Amniotic stem cell (primary cell): ENCODE measurements around the gene LOXHD1.

Source experiments
- DNase-seq: peaks from one replicate; lab custom pipeline; 2025; lab: John Stamatoyannopoulos, UW

LOXHD1 gene

GRCh38 chr18:46657115-46657955 lies at the start of gene LOXHD1:
TSS of gene LOXHD1 (minus strand) at chr18:46657220. CDS start at chr18:46657033, 187 bp downstream.
- no peak for DNase-seq

GRCh38 chr18:46705521-46705920 lies 48.5 kb upstream of the LOXHD1 start:
- no peak for DNase-seq

GRCh38 chr18:46704816-46705215 lies 47.8 kb upstream of the LOXHD1 start:
- no peak for DNase-seq

- DNase-seq = no peak
These were observed 47.2 kb upstream of the LOXHD1 start for GRCh38 chr18:46704189-46704588.

GRCh38 chr18:46702471-46702870 lies 45.5 kb upstream of the LOXHD1 start:
- DNase-seq = no peak

- no peak for DNase-seq
These were observed 43.2 kb upstream of the LOXHD1 start for GRCh38 chr18:46700066-46700824.

- DNase-seq = no peak
These were observed 39.7 kb upstream of the LOXHD1 start for GRCh38 chr18:46696702-46697101.

- no peak for DNase-seq
These were observed 39.2 kb upstream of the LOXHD1 start for GRCh38 chr18:46696268-46696667.

- DNase-seq = no peak
These were observed 37.0 kb upstream of the LOXHD1 start for GRCh38 chr18:46693996-46694395.

- DNase-seq = no peak
These were observed 32.0 kb upstream of the LOXHD1 start for GRCh38 chr18:46688853-46689525.

- DNase-seq = no peak
These were observed 29.2 kb upstream of the LOXHD1 start for GRCh38 chr18:46686186-46686585.

- no peak for DNase-seq
These were observed 26.2 kb upstream of the LOXHD1 start for GRCh38 chr18:46683252-46683651.

GRCh38 chr18:46680784-46681695 lies 24.0 kb upstream of the LOXHD1 start:
- no peak for DNase-seq

- no peak for DNase-seq
These were observed 23.0 kb upstream of the LOXHD1 start for GRCh38 chr18:46679846-46680598.

- DNase-seq = no peak
These were observed 21.9 kb upstream of the LOXHD1 start for GRCh38 chr18:46678785-46679399.

GRCh38 chr18:46678041-46678440 lies 21.0 kb upstream of the LOXHD1 start:
- no peak for DNase-seq

GRCh38 chr18:46677611-46678010 lies 20.6 kb upstream of the LOXHD1 start:
- DNase-seq = no peak

- no peak for DNase-seq
These were observed 19.3 kb upstream of the LOXHD1 start for GRCh38 chr18:46676182-46676835.

- DNase-seq = no peak
These were observed 18.1 kb upstream of the LOXHD1 start for GRCh38 chr18:46675112-46675511.
